Dendritic cell treated with granulocyte-macrophage colony-stimulating factor and Interleukin-4, amounts not matched to agents 40 ng/mL and 50 ng/mL, for 4 days (primary cell): Measurements from ENCODE around the gene DHX8.

Experiments
- H3K27ac Mint-ChIP-seq: one replicate; pipeline ENCODE4 v1.8.0; 2022; ENCODE audit warnings: mild to moderate bottlenecking, mixed read lengths
- H3K27me3 Mint-ChIP-seq: one replicate; pipeline ENCODE4 v1.8.0; 2022; ENCODE audit warnings: mild to moderate bottlenecking, mixed read lengths
- H3K36me3 Mint-ChIP-seq: one replicate; pipeline ENCODE4 v1.8.0; 2022; ENCODE audit warnings: low read depth, mixed read lengths
- H3K4me1 Mint-ChIP-seq: one replicate; pipeline ENCODE4 v1.8.0; 2022; ENCODE audit warnings: low read depth, mixed read lengths
- H3K4me3 Mint-ChIP-seq: one replicate; pipeline ENCODE4 v1.8.0; 2022; ENCODE audit warnings: mild to moderate bottlenecking, moderate library complexity, mixed read lengths
- H3K9me3 Mint-ChIP-seq: one replicate; pipeline ENCODE4 v1.8.0; 2022; ENCODE audit warnings: mixed read lengths
- intact Hi-C: fragments of 100-400 bp; cut with micrococcal nuclease; formaldehyde crosslinking; loops from one replicate; pipeline ENCODE4 v1.15.0; 2022

Gene DHX8

GRCh38 chr17:43524945-43525575, 41.3 kb downstream of the DHX8 start:
- Mint-ChIP-seq H3K4me1 (peaks cover 5% of the 10 kb centered on the region), H3K27ac (no peak overlapping the region), H3K9me3 (no peaks in the 10 kb centered on the region), H3K27me3 (no peaks in the 10 kb centered on the region), H3K36me3 (peaks cover 93% of the 10 kb centered on the region), H3K4me3 (no peak overlapping the region)
- intact Hi-C loops, result no loop called here

GRCh38 chr17:43526886-43527648, 43.3 kb downstream of the DHX8 start:
- no peaks in the 10 kb centered on the region for H3K27me3 Mint-ChIP-seq
- H3K27ac Mint-ChIP-seq, result no peak overlapping the region
- no peak overlapping the region for H3K4me3 Mint-ChIP-seq
- intact Hi-C loops, result no loop called here
- peaks cover 73% of the 10 kb centered on the region for H3K36me3 Mint-ChIP-seq
- no peaks in the 10 kb centered on the region for H3K9me3 Mint-ChIP-seq
- peaks cover 11% of the 10 kb centered on the region for H3K4me1 Mint-ChIP-seq

GRCh38 chr17:43528319-43528987, 44.7 kb downstream of the DHX8 start:
- peaks cover 59% of the 10 kb centered on the region for H3K36me3 Mint-ChIP-seq
- peaks cover 11% of the 10 kb centered on the region for H3K4me1 Mint-ChIP-seq
- intact Hi-C loops, result no loop called here
- no peaks in the 10 kb centered on the region for H3K9me3 Mint-ChIP-seq
- no peak overlapping the region for H3K27ac Mint-ChIP-seq
- no peak overlapping the region for H3K4me3 Mint-ChIP-seq
- no peaks in the 10 kb centered on the region for H3K27me3 Mint-ChIP-seq

GRCh38 chr17:43528988-43529814, 45.4 kb downstream of the DHX8 start:
- intact Hi-C loops, result no loop called here
- no peaks in the 10 kb centered on the region for H3K27me3 Mint-ChIP-seq
- peaks cover 52% of the 10 kb centered on the region for H3K36me3 Mint-ChIP-seq
- H3K27ac Mint-ChIP-seq, result peak overlapping the region; percentile 39
- no peaks in the 10 kb centered on the region for H3K9me3 Mint-ChIP-seq
- peaks cover 11% of the 10 kb centered on the region for H3K4me1 Mint-ChIP-seq
- H3K4me3 Mint-ChIP-seq, result no peak overlapping the region

GRCh38 chr17:43529947-43530287, 46.1 kb downstream of the DHX8 start:
- Mint-ChIP-seq H3K27me3 (no peaks in the 10 kb centered on the region), H3K9me3 (no peaks in the 10 kb centered on the region), H3K4me1 (peaks cover 11% of the 10 kb centered on the region), H3K36me3 (peaks cover 45% of the 10 kb centered on the region), H3K4me3 (no peak overlapping the region), H3K27ac (peak overlapping the region; percentile 39)
- intact Hi-C loops, result no loop called here

- Mint-ChIP-seq H3K9me3 (no peaks in the 10 kb centered on the region), H3K27ac (peak overlapping the region; percentile 39), H3K36me3 (peaks cover 39% of the 10 kb centered on the region), H3K4me1 (peaks cover 11% of the 10 kb centered on the region), H3K4me3 (no peak overlapping the region), H3K27me3 (no peaks in the 10 kb centered on the region)
- intact Hi-C loops, result no loop called here
These were observed 46.7 kb downstream of the DHX8 start for GRCh38 chr17:43530288-43531081.

- intact Hi-C loops, result no loop called here
- Mint-ChIP-seq H3K27ac (no peak overlapping the region), H3K36me3 (peaks cover 34% of the 10 kb centered on the region), H3K27me3 (no peaks in the 10 kb centered on the region), H3K4me3 (no peak overlapping the region), H3K9me3 (no peaks in the 10 kb centered on the region), H3K4me1 (peaks cover 12% of the 10 kb centered on the region)
These were observed 47.3 kb downstream of the DHX8 start for GRCh38 chr17:43531082-43531378.

- H3K27me3 Mint-ChIP-seq, result no peaks in the 10 kb centered on the region
- H3K4me3 Mint-ChIP-seq, result no peak overlapping the region
- H3K4me1 Mint-ChIP-seq, result peaks cover 16% of the 10 kb centered on the region
- peaks cover 24% of the 10 kb centered on the region for H3K36me3 Mint-ChIP-seq
- no peaks in the 10 kb centered on the region for H3K9me3 Mint-ChIP-seq
- intact Hi-C loops, result no loop called here
- H3K27ac Mint-ChIP-seq, result no peak overlapping the region
These were observed 48.2 kb downstream of the DHX8 start for GRCh38 chr17:43531955-43532354.

- H3K4me1 Mint-ChIP-seq, result peaks cover 16% of the 10 kb centered on the region
- no peak overlapping the region for H3K27ac Mint-ChIP-seq
- H3K4me3 Mint-ChIP-seq, result no peak overlapping the region
- intact Hi-C loops, result no loop called here
- peaks cover 18% of the 10 kb centered on the region for H3K36me3 Mint-ChIP-seq
- H3K9me3 Mint-ChIP-seq, result no peaks in the 10 kb centered on the region
- no peaks in the 10 kb centered on the region for H3K27me3 Mint-ChIP-seq
These were observed 48.8 kb downstream of the DHX8 start for GRCh38 chr17:43532581-43532980.

GRCh38 chr17:43533699-43534098, 49.9 kb downstream of the DHX8 start:
- no peaks in the 10 kb centered on the region for H3K27me3 Mint-ChIP-seq
- H3K4me3 Mint-ChIP-seq, result no peak overlapping the region
- H3K36me3 Mint-ChIP-seq, result peaks cover 7% of the 10 kb centered on the region
- intact Hi-C loops, result no loop called here
- no peak overlapping the region for H3K27ac Mint-ChIP-seq
- H3K9me3 Mint-ChIP-seq, result no peaks in the 10 kb centered on the region
- H3K4me1 Mint-ChIP-seq, result peaks cover 16% of the 10 kb centered on the region

- no peak overlapping the region for H3K4me3 Mint-ChIP-seq
- no peaks in the 10 kb centered on the region for H3K36me3 Mint-ChIP-seq
- intact Hi-C loops, result no loop called here
- peaks cover 13% of the 10 kb centered on the region for H3K4me1 Mint-ChIP-seq
- H3K9me3 Mint-ChIP-seq, result no peaks in the 10 kb centered on the region
- H3K27me3 Mint-ChIP-seq, result peaks cover 3% of the 10 kb centered on the region
- no peak overlapping the region for H3K27ac Mint-ChIP-seq
These were observed 51.1 kb downstream of the DHX8 start for GRCh38 chr17:43534909-43535308.

- H3K4me3 Mint-ChIP-seq, result no peak overlapping the region
- no peaks in the 10 kb centered on the region for H3K36me3 Mint-ChIP-seq
- peaks cover 6% of the 10 kb centered on the region for H3K4me1 Mint-ChIP-seq
- intact Hi-C loops, result no loop called here
- peaks cover 12% of the 10 kb centered on the region for H3K27me3 Mint-ChIP-seq
- H3K9me3 Mint-ChIP-seq, result no peaks in the 10 kb centered on the region
- no peak overlapping the region for H3K27ac Mint-ChIP-seq
These were observed 52.6 kb downstream of the DHX8 start for GRCh38 chr17:43536236-43536992.
